A172 (cell line): Measurements from ENCODE around the gene MAD1L1. TPM values are rescaled to one million over a fixed set of nuclear protein-coding genes. Genes with fewer than 3 reads are reported as not detected.

ENCODE experiments used
- total RNA-seq: library from RNA; depleted of rRNA; stranded (reverse); fragments of >200 nt; shearing (Covaris generic); gene quantifications from 2 replicates; pipeline ENCODE4 v1.2.3, GENCODE V29; 2014; rRNA removed

Gene MAD1L1
- total RNA-seq, 1 experiment from 2014 or later = 127 TPM

Other genes starting within 250 kb of the MAD1L1 start
- 62.2 TPM in 2 replicates for gene MRM2, start 9.3 kb upstream of the MAD1L1 start, total RNA-seq
- gene NUDT1, start 9.3 kb upstream of the MAD1L1 start, total RNA-seq = 94.5 and 112 TPM in 2 replicates
- 27.2 and 36.2 TPM in 2 replicates for gene SNX8, start 81.5 kb upstream of the MAD1L1 start, total RNA-seq
- gene EIF3B, start 121.9 kb upstream of the MAD1L1 start, total RNA-seq = 228 and 229 TPM in 2 replicates
- gene CHST12, start 170.7 kb upstream of the MAD1L1 start, total RNA-seq = 9.8 and 17.3 TPM in 2 replicates
- gene GRIFIN, start 243.5 kb upstream of the MAD1L1 start, total RNA-seq = not detected in 2 replicates